Stimulated activated CD8-positive, alpha-beta memory T cell treated with anti-CD3 and anti-CD28 coated beads, Interleukin-2, amount 100 ng/mL, for 48 hours (primary cell): ENCODE measurements around the gene NFIB.

ENCODE experiments used
- DNase-seq, 2 donors: peaks; one replicate each; pipeline ENCODE4 v3.0.0-alpha.2; 2020; ENCODE audit warnings: low read depth in 2 of 2

Gene NFIB

GRCh38 chr9:14345354-14346230, 31.7 kb upstream of the NFIB start:
- no peak for DNase-seq

- no peak for DNase-seq
Measured at GRCh38 chr9:14344941-14345353, 31.0 kb upstream of the NFIB start.

DNA sequence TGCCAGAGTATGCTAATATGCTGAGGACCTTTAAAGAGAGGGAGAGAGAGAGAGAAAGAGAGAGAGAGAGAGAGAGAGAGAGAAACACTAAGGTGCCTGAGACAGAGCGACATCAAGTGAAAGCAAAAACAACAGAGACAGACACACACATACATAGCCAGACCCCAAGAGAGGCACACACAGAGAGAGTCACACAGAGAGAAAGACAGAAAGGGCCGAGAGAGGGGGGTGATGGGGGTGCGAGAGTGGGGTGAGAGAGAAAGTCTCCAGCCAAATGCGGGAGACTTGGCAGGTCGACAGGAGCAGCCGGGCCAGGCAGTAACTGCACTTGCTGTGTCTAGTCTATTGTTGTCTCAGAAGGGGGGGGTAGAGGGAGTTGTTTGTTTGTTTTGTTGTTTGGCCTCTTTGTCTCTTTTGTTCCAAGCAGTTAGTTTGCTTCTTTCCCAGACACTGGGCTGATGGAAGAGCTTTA, 30.1 kb upstream of the NFIB start:
- no peak for DNase-seq

GRCh38 chr9:14343261-14344031, 29.5 kb upstream of the NFIB start:
- no peak for DNase-seq

DNA sequence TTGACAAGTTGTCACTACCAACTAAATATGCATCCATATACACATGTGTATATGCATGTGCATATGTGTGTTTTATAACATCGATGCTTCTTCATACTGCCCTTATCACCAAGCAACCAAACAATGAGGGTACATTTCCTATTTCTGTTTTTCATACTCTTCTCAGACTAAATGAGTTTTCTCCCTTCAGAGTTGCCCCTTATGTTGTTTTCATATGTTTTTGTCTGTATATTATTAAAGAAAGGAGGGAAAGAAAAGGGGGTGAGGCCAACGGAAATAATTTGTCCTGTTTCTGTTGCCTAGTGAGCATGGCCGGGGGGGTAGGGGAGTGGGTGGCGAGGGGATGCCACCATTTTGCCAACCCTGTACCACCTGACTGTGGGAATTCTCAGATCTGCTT, 28.8 kb upstream of the NFIB start:
- no peak for DNase-seq

GRCh38 chr9:14341437-14342122, 27.6 kb upstream of the NFIB start:
- no peak for DNase-seq

DNA sequence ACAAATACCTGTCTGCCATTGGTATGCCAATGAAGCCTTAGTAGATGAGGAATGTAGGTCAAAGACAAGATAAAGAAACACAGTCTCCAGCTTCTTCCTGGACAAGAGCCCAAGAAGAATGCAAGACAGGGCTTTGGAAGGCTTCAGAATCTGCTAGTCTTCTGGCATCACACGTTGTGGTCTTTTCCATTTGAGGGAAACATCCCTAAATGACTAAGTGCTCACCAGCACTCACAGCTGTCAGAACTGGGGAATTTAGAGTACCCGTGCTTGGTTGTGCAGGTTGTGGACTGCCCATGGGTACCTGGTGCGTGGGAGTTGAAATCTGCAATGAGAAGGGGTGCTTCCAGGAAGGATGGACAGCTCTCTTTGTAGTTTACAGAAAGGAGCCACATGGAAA, 27.1 kb upstream of the NFIB start:
- DNase-seq, result no peak

DNA sequence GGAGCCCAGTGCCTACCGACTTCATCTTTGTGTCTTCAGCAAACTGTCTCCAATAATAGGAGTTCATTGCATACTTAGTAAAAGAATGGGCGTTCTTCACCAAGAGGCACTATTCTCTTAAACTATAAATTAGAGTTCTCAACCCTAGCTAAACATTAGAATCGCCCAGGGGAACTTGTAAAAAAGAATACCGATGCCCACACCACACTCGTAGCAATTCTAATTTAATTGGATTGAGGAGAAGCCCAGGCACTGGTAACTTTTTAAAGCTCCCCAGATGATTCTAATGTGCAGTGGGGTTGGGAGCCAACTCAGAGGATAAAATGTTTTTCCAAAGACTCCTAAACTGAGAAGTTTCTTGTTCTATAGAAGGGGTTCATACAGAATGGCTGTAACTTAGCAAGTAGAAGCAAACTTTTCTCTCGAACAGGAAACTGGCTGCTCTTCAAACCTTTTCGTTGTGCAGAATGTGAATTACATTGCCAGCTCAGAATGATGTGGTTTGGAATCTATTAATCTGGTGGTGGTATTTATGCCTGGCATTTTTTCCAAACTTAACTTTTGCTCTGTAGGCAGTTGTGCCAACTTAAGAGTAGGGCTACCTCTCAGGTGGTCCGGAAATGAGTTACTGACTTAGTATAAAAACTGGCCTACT, 26.4 kb upstream of the NFIB start:
- no peak for DNase-seq

DNA sequence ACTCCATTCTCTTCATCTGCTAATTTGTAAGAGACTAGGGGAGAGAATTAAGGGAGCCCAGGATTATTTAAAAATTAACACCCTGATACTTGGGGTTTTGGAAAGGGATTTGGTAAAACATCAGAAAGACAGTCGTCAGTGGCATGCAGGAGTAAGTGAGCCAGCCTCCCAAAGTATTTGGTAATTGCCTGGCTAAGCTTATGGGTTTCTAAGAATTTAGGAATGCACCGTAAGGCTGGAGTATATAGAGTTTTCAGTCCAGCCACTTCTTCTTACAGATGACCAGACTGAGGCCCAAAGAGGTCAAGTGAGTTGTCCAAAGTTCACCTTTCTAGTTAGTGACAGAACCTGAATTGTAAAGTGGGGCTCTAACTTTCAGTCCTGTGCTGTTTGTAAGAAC, 25.8 kb upstream of the NFIB start:
- no peak for DNase-seq

- no peak for DNase-seq
Measured at GRCh38 chr9:14337615-14338014, 23.7 kb upstream of the NFIB start.

- DNase-seq, result no peak
Measured at GRCh38 chr9:14336244-14336643, 22.3 kb upstream of the NFIB start.

GRCh38 chr9:14331120-14331519, 17.2 kb upstream of the NFIB start:
- no peak for DNase-seq

- DNase-seq, result no peak
Measured at GRCh38 chr9:14327036-14327435, 13.1 kb upstream of the NFIB start.

- DNase-seq, result no peak
Measured at GRCh38 chr9:14326264-14326826, 12.4 kb upstream of the NFIB start.

DNA sequence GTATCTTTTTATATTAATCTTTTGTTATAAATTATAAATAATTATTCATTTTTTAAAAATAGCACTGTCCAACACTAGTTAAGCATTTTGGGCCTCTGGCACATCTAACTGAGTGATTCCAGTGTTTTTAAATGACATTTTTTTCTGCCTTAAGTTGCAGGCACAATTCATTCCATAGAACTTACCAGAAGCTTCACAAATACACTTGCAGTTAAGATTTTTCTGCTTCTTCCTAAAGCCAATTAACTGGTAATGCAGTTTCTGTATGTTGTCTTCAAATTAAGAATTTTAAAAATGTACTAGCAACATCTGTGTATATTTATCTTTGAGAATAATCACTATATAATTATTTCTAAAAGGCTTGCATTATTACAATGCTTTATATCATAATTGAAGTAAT, 11.2 kb upstream of the NFIB start:
- DNase-seq, result no peak

DNA sequence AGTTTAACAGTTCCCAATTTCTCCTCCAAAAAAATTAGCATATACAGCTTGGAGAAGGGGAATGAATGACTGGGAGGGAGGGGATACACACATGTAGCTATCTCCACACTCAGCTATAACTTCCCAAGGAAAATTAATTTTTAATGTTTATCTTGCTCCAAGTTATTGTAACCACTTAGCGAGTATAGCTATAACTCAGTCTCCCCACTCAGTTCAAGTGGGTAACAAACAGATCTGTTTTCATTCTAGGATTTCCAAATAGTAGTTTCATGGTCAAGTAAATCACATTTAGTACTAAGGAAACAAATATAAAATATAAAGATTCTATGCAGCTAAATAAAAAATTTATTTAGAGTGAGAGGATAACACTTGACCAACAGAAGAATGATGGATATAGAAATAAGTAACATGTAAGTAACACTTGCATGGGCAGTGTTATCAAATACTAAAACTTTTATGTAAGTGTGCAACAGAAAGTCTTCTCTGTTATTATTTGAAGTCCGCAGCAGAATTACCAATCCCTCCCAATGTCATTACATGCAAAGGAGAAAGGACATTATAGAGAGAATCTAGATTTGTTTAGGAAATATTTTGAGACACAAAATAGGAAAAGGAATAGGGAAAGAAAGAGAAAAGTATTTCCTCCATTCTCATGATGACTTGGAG, 10.2 kb upstream of the NFIB start:
- no peak for DNase-seq

DNA sequence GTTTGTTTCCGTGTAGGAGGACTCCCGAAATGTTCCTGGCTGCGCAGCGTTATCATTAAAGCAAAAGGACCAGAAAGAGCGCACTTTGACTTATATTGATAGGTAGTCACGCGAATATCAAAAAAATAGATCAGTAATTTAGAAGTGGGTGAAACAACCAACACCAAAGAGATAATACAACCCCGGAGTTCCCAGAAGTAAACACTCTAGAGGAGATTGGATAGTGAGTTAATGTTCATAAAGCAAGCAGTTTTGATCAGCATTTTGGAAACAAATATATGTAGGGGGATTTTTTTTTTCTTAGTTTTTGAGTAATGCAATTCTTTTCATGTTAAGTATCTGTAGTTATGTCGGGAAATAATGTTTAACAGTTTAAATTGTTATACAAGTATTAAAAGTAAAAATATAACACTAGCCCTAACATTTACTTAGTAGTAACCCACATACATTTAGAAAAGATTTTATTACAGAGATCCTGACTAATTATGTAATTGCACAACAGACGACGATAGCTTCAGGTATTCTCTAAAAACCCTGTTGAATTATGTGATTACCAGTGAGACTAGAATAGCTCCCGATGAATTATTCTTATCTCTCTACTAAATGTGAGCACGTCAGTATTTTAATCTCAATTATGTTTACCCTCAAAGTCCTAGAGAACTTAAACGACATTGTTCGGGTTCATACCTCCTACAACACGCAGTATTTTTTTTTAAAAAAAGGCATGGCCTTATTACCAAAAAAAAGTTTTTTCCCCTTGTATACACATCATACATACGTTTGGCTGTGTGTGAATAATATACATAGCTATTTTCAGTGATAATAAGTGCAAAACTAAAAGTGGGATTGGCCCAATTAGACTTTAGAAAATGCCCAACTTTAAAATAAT, 9.4 kb upstream of the NFIB start:
- no peak for DNase-seq

GRCh38 chr9:14322211-14323082, 8.5 kb upstream of the NFIB start:
- peak; percentile 59 to 65 for DNase-seq
